ENCODE results near the gene FOXI2. TPM values are rescaled to one million over a fixed set of nuclear protein-coding genes. Genes with fewer than 3 reads are reported as not detected.

Gene FOXI2
- total RNA-seq = not detected in 2 replicates
- polyA plus RNA-seq = not detected in 2 replicates

- H3K27ac ChIP-seq = no peak within 1 kb of the TSS
- peaks cover 97% of the 10 kb centered on the region for H3K27me3 ChIP-seq
- peak in 1 of 2 donors; percentile 23 for DNase-seq (ENCODE audit: low read depth in 1 of 2, low spot score in 1 of 2)
- TF ChIP-seq CTCF (IDR thresholded peaks at IDR 0.05; ENCODE audit: low read depth, low read length) = no peak
- no peaks in the 10 kb centered on the region for H3K4me1 ChIP-seq (ENCODE audit: low read depth)
- no peak within 1 kb of the TSS for H3K4me3 ChIP-seq
- H3K9me3 ChIP-seq (ENCODE audit: low read depth) = no peaks in the 10 kb centered on the region
- no peaks in the 10 kb centered on the region for H3K36me3 ChIP-seq
These were observed at the start of gene FOXI2 for GRCh38 chr10:127736915-127737562. FOXI2 (plus strand) TSS chr10:127737185; CDS start chr10:127737274, 89 bp downstream.

- no peak for TF ChIP-seq CTCF (IDR thresholded peaks at IDR 0.05; ENCODE audit: low read depth, low read length)
- Histone ChIP-seq H3K36me3 (no peaks in the 10 kb centered on the region), H3K27ac (no peak overlapping the region), H3K27me3 (no peaks in the 10 kb centered on the region), H3K4me3 (no peak overlapping the region), H3K9me3 (ENCODE audit: low read depth) (no peaks in the 10 kb centered on the region), H3K4me1 (ENCODE audit: low read depth) (no peaks in the 10 kb centered on the region)
- DNase-seq (ENCODE audit: low read depth in 1 of 2, low spot score in 1 of 2) = no peak
These were observed 49.4 kb upstream of the FOXI2 start for GRCh38 chr10:127687548-127687947.

- H3K36me3 ChIP-seq = no peaks in the 10 kb centered on the region
- H3K4me3 ChIP-seq = no peak overlapping the region
- no peaks in the 10 kb centered on the region for H3K9me3 ChIP-seq (ENCODE audit: low read depth)
- no peak for DNase-seq (ENCODE audit: low read depth in 1 of 2, low spot score in 1 of 2)
- TF ChIP-seq CTCF (IDR thresholded peaks at IDR 0.05; ENCODE audit: low read depth, low read length) = no peak
- no peaks in the 10 kb centered on the region for H3K4me1 ChIP-seq (ENCODE audit: low read depth)
- no peak overlapping the region for H3K27ac ChIP-seq
- H3K27me3 ChIP-seq = no peaks in the 10 kb centered on the region
These were observed 46.7 kb upstream of the FOXI2 start for GRCh38 chr10:127690176-127690835.

GRCh38 chr10:127694580-127695193 is 42.3 kb upstream of the FOXI2 start:
- TF ChIP-seq CTCF (IDR thresholded peaks at IDR 0.05; ENCODE audit: low read depth, low read length) = peak; percentile 19
- peak; percentile 6 to 44 for DNase-seq (ENCODE audit: low read depth in 1 of 2, low spot score in 1 of 2)
- H3K4me3 ChIP-seq = no peak overlapping the region
- H3K27ac ChIP-seq = no peak overlapping the region
- no peaks in the 10 kb centered on the region for H3K4me1 ChIP-seq (ENCODE audit: low read depth)
- no peaks in the 10 kb centered on the region for H3K27me3 ChIP-seq
- no peaks in the 10 kb centered on the region for H3K9me3 ChIP-seq (ENCODE audit: low read depth)
- H3K36me3 ChIP-seq = no peaks in the 10 kb centered on the region

GRCh38 chr10:127695431-127695830 is 41.6 kb upstream of the FOXI2 start:
- Histone ChIP-seq H3K4me3 (no peak overlapping the region), H3K9me3 (ENCODE audit: low read depth) (no peaks in the 10 kb centered on the region), H3K27ac (no peak overlapping the region), H3K36me3 (no peaks in the 10 kb centered on the region), H3K27me3 (no peaks in the 10 kb centered on the region), H3K4me1 (ENCODE audit: low read depth) (no peaks in the 10 kb centered on the region)
- no peak for DNase-seq (ENCODE audit: low read depth in 1 of 2, low spot score in 1 of 2)
- no peak for TF ChIP-seq CTCF (IDR thresholded peaks at IDR 0.05; ENCODE audit: low read depth, low read length)
